NCI-H460 (cell line): ENCODE data around the gene ADAMTS8. TPM values are rescaled to one million over a fixed set of nuclear protein-coding genes. Genes with fewer than 3 reads are reported as not detected.

Experiments used
- DNase-seq: peaks from one replicate; pipeline ENCODE4 v3.0.0-alpha.2; 2016; ENCODE audit warnings: low read depth; ENCODE audit errors: extremely low read depth
- total RNA-seq: library from RNA; depleted of rRNA; stranded (reverse); fragments of >200 nt; shearing (Covaris generic); gene quantifications from 2 replicates; pipeline ENCODE4 v1.2.3, GENCODE V29; 2014; rRNA removed

The ADAMTS8 gene
- total RNA-seq, 1 experiment from 2014 or later: 0.02 TPM

DNA sequence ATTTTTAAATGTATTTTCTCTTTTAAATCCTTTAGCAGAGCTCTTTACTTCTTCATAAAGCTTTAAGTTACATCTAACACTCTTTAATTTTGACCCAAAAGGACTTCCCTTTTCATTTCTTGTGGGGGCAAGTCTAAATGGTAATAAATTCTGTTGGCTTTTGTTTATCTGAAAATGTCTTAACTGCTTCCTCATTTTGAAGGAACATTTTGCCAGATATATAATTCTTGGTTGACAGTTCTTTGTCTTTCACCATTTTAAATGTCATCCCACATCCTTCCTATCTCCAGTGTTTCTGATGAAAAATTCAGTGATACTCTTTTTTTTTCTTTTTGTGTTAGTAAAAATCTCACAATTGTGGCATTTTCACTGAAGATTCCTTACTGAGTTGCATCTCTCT is 69.0 kb downstream of the ADAMTS8 start:
- no peak for DNase-seq

DNA sequence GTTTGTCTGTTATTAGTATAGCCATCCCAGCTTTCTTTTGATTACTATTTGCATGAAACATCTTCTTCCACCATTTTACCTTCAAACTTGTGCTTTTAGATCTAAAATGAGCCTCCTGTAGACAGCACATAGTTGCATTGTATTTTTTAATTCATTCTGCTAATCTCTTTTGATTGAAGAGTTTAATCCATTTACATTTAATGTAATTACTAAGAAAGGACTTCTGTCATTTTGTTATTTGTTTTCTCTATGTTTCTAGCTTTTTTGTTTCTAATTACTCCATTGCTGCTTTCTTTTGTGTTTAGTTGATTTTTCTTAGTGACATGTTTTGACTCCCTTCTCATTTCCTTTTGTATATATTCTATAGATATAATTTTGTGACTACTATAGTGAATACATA is 70.0 kb downstream of the ADAMTS8 start:
- DNase-seq: no peak

Other genes starting within 250 kb of the ADAMTS8 start
- gene ZBTB44, start 113.7 kb downstream of the ADAMTS8 start, total RNA-seq: 21.1 and 22.3 TPM in 2 replicates
- gene ADAMTS15, start 20.0 kb upstream of the ADAMTS8 start, total RNA-seq: 0.05 and 0.06 TPM in 2 replicates